Prostate gland (tissue), 2 donors: Measurements from ENCODE around the gene MTURN.

Experiments used
- CTCF ChIP-seq, 4 experiments: fragments of 200-600 bp in 2 of 4; fragments of 450-650 bp in 2 of 4; sonication (generic) in 2 of 4; IDR thresholded peaks; 1 replicate in 3 of 4; 2 replicates in 1 of 4; pipeline ENCODE4 v1.5.1; 2016 to 2019; ENCODE audit warnings: antibody characterized with exemption in 4 of 4, mild to moderate bottlenecking in 2 of 4, moderate library complexity in 2 of 4
- POLR2A ChIP-seq: fragments of 450-650 bp; IDR thresholded peaks from one replicate; pipeline ENCODE4 v1.6.1; 2016; ENCODE audit warnings: antibody characterized with exemption, mild to moderate bottlenecking
- POLR2AphosphoS5 ChIP-seq: sonication (generic); formaldehyde crosslinking; IDR thresholded peaks from one replicate; pipeline ENCODE4 v1.6.1; 2017; ENCODE audit warnings: antibody characterized with exemption

GRCh38 chr7:30116771-30117170, 18.0 kb upstream of the MTURN start:
- no peak for TF ChIP-seq POLR2A
- TF ChIP-seq CTCF (IDR thresholded peaks at IDR 0.05) = no peak
- TF ChIP-seq POLR2AphosphoS5 = no peak
